ENCODE results near the gene NCOA5.
A peak's percentile ranks its signal among the peaks of the same experiment; 100 is the strongest.

NCOA5 gene

GRCh38 chr20:46053416-46053815, 36.3 kb downstream of the NCOA5 start:
- Histone ChIP-seq H3K36me3 (ENCODE audit: control insufficient read depth in 2 of 2, insufficient read depth in 1 of 2, low read length in 2 of 2) (no peaks in the 10 kb centered on the region), H3K4me1 (ENCODE audit: control insufficient read depth, insufficient read depth, low read length) (no peaks in the 10 kb centered on the region), H3K9me3 (ENCODE audit: control insufficient read depth, insufficient read depth, low read depth, low read length) (no peaks in the 10 kb centered on the region), H3K27ac (ENCODE audit: extremely low read depth, low read depth, low read length) (no peak overlapping the region), H3K4me3 (ENCODE audit: low read depth, low read length) (no peak overlapping the region)
- CTCF ChIA-PET: interaction anchor here (1.1 kb wide), 1 partner anchor 31 kb away, joined by 4 read pairs; no protein-coding TSS in a partner anchor
- TF ChIP-seq ZNF623 (tag by site-specific recombination; IDR thresholded peaks at IDR 0.05): no peak
- no peak for TF ChIP-seq ZNF112 (tag by site-specific recombination; IDR thresholded peaks at IDR 0.05)
- TF ChIP-seq ZNF341 (tag by site-specific recombination; IDR thresholded peaks at IDR 0.05; ENCODE audit: low read depth): no peak
- TF ChIP-seq KLF9 (tag by site-specific recombination; IDR thresholded peaks at IDR 0.05; ENCODE audit: low read depth): no peak
- TF ChIP-seq ZNF221 (tag by site-specific recombination; IDR thresholded peaks at IDR 0.05; ENCODE audit: borderline replicate concordance): no peak
- no peak for TF ChIP-seq TCF7L2 (IDR thresholded peaks at IDR 0.05; ENCODE audit: borderline replicate concordance, low read depth, low read length)
- no peak for TF ChIP-seq ZNF202 (tag by site-specific recombination; IDR thresholded peaks at IDR 0.05; ENCODE audit: borderline replicate concordance)
- no peak for TF ChIP-seq ZNF548 (tag by site-specific recombination; IDR thresholded peaks at IDR 0.05)
- no peak for TF ChIP-seq ZNF530 (tag by site-specific recombination; IDR thresholded peaks at IDR 0.05; ENCODE audit: low read depth)
- TF ChIP-seq ZNF513 (tag by site-specific recombination; IDR thresholded peaks at IDR 0.05): no peak
- no peak for TF ChIP-seq MEIS1 (CRISPR knock-in tag; IDR thresholded peaks at IDR 0.05; ENCODE audit: borderline replicate concordance)
- TF ChIP-seq ZNF626 (tag by site-specific recombination; IDR thresholded peaks at IDR 0.05): no peak
- TF ChIP-seq ZNF501 (tag by site-specific recombination; IDR thresholded peaks at IDR 0.05): no peak
- no peak for TF ChIP-seq ZNF214 (tag by site-specific recombination; IDR thresholded peaks at IDR 0.05; ENCODE audit: borderline replicate concordance)
- POLR2A ChIA-PET: no interaction called here

GRCh38 chr20:46051556-46052308, 38.0 kb downstream of the NCOA5 start:
- TF ChIP-seq ZSCAN16 (tag by site-specific recombination; IDR thresholded peaks at IDR 0.05) (no peak), ZSCAN4 (tag by site-specific recombination; IDR thresholded peaks at IDR 0.05) (no peak), ZBTB17 (tag by site-specific recombination; IDR thresholded peaks at IDR 0.05) (0 out of 2 replicates have a peak, but pooled peaks have one; percentile 34), ZIC2 (tag by site-specific recombination; IDR thresholded peaks at IDR 0.05) (peak; percentile 38)
- H3K4me1 ChIP-seq (ENCODE audit: control insufficient read depth, insufficient read depth, low read length): no peaks in the 10 kb centered on the region
- CTCF ChIA-PET: interaction anchor here (2.2 kb wide), 1 partner anchor 38 kb away, joined by 8 read pairs; no protein-coding TSS in a partner anchor
- H3K36me3 ChIP-seq (ENCODE audit: control insufficient read depth in 2 of 2, insufficient read depth in 1 of 2, low read length in 2 of 2): no peaks in the 10 kb centered on the region
- H3K9me3 ChIP-seq (ENCODE audit: control insufficient read depth, insufficient read depth, low read depth, low read length): no peaks in the 10 kb centered on the region
- POLR2A ChIA-PET: no interaction called here
- H3K4me3 ChIP-seq (ENCODE audit: low read depth, low read length): no peak overlapping the region
- H3K27ac ChIP-seq (ENCODE audit: extremely low read depth, low read depth, low read length): no peak overlapping the region

- no peak overlapping the region for H3K4me3 ChIP-seq (ENCODE audit: low read depth, low read length)
- H3K4me1 ChIP-seq (ENCODE audit: control insufficient read depth, insufficient read depth, low read length): no peaks in the 10 kb centered on the region
- H3K9me3 ChIP-seq (ENCODE audit: control insufficient read depth, insufficient read depth, low read depth, low read length): no peaks in the 10 kb centered on the region
- H3K36me3 ChIP-seq (ENCODE audit: control insufficient read depth in 2 of 2, insufficient read depth in 1 of 2, low read length in 2 of 2): no peaks in the 10 kb centered on the region
- H3K27ac ChIP-seq (ENCODE audit: extremely low read depth, low read depth, low read length): no peak overlapping the region
- ChIA-PET POLR2A (no interaction called here), CTCF (interaction anchor here (2.2 kb wide), 1 partner anchor 37 kb away, joined by 8 read pairs; no protein-coding TSS in a partner anchor)
- TF ChIP-seq ZNF221 (tag by site-specific recombination; IDR thresholded peaks at IDR 0.05; ENCODE audit: borderline replicate concordance) (no peak), ZNF488 (tag by site-specific recombination; IDR thresholded peaks at IDR 0.05) (no peak), ZNF701 (tag by site-specific recombination; IDR thresholded peaks at IDR 0.05) (no peak)
Measured at GRCh38 chr20:46050885-46051284, 38.9 kb downstream of the NCOA5 start.

Data from HEK293 (cell line).